GM15510 (cell line): ENCODE measurements around the gene CTSC.

Experiments used
- POLR2A ChIP-seq: IDR thresholded peaks from 3 replicates; pipeline ENCODE4 v1.6.1; 2011; ENCODE audit warnings: borderline replicate concordance; ENCODE audit not compliant: insufficient read length; ENCODE audit errors: extremely low read depth

Gene CTSC

GRCh38 chr11:88332851-88333250, 4.7 kb downstream of the CTSC start:
- no peak for TF ChIP-seq POLR2A

GRCh38 chr11:88330826-88331428, 6.6 kb downstream of the CTSC start:
- no peak for TF ChIP-seq POLR2A

DNA sequence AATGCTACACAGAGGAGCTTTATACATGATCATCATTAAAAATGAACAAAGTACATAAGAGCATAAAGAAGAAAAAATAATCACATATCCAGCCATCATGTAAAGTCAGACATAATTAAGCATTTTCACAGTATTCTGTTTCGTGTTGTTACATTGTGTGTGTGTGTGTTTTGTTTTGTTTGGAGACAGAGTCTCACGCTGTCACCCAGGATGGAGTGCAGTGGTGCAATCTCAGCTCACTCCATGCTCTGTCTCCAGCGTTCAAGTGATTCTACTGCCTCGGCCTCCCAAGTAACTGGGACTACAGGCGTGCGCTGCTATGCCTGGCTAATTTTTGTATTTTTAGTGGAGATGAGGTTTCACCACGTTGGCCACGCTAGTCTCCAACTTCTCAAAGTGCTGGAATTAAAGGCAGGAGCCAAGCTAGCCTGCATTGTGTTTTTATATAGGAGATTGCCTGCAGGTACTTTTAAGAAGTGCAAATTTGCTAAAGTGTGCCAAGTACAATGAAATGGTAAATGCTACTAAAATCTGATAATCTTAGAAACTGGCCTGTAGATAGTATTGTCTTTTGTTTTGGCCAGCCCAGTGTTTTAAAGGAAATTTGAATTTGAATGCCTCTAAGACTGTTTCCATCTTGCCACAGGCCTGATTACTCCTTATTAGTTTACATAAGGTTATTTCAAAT, 7.8 kb downstream of the CTSC start:
- TF ChIP-seq POLR2A, result no peak

- TF ChIP-seq POLR2A, result no peak
Measured at GRCh38 chr11:88327462-88328143, 9.9 kb downstream of the CTSC start.

DNA sequence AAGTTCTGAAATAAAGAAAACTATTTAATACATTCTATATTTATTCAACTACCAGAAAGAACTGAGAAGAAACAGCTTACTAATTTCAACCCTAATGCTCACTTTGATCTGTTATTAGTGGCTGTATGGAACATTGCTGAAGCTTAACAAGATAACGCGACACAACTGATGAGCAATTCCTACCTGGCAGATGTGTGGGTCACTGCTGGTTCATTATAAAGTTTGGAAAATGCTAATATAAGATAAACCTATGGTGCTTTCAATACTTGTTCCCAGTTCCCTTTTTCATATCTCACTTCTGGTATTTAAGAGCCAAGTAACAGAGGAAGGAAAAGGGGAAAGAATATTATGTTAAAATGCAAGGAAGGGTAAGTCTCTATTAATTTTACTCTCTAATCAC, 10.5 kb downstream of the CTSC start:
- TF ChIP-seq POLR2A, result no peak

DNA sequence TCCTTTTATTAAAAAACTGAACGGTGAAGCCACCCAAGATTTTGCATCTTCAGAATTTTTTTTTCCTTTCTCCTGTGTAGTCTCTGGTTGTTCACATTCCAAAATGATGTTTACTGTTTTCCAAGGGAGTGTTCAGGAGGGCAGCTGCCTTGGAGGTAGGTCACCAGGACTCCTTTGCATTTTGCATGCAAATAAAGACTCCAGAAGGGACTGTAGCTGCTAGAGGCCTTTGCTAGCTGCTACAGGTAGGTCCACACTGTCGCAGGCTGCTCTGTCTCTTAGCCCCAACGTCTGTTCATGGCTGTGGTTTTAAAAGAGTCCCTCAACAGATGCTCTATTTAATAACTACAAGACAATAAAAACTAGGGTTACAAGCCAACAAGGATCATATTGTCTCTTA, 11.4 kb downstream of the CTSC start:
- TF ChIP-seq POLR2A, result no peak

DNA sequence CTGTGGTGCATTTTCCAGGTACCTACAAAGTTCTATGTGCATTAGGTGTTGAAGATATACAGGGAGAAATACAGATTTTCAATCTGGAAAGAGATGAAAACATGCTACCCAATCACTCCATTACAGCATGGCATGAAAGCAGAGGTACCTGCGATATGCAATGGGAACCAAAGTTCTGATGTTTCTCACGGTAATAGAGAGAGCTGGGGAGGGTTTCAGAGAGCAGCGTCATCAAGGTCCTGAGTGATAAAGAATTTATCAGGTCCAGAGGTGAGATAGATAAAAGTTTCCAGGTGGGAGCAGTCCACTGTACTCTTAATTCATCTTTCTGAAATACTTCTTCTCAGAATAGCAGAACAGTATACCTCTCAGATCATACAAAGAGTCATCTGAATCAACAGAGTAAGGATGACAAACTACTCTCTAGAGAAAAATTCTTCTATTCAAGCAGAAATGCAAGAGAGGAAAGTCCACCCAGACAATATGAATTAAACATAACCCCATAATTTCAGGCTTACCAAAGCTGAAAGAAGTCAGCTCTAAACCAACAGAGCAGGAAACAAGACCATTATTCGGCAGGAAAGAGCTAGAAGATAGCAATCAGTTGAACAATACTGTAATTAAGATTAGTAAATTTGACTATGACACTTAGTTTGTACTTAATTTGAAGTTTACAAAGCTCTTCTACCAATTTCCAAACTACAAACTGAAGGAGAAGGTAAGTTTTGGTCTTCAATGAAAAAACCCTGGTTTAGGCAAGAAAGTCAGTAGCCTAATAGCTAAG, 12.8 kb downstream of the CTSC start:
- no peak for TF ChIP-seq POLR2A

- TF ChIP-seq POLR2A, result no peak
Measured at GRCh38 chr11:88320149-88320559, 17.4 kb downstream of the CTSC start.

- TF ChIP-seq POLR2A, result no peak
Measured at GRCh38 chr11:88318017-88318416, 19.5 kb downstream of the CTSC start.

- no peak for TF ChIP-seq POLR2A
Measured at GRCh38 chr11:88317536-88317935, 20.0 kb downstream of the CTSC start.

DNA sequence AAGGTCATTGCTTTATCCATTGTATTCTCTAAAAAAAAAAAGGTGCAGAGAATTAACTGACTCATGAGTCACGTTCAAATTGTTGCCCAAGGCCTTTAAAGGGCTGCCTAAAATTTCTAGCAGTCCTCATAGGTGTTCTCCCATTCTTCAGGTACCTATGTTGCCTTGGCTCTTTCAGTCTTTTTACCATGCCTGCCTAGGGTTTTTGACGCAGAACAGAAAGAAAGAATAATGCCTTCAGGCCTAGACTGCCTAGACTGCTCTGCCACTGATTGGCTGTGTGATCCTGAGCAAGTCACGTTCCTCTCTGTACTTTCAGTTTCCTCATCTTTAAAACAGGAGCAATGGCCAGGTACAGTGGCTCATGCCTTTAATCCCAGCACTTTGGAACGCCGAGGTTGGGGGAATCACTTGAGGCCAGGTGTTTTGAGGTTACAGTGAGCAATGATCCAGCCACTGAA, 21.5 kb downstream of the CTSC start:
- TF ChIP-seq POLR2A, result no peak

GRCh38 chr11:88315015-88315414, 22.5 kb downstream of the CTSC start:
- TF ChIP-seq POLR2A, result no peak

- TF ChIP-seq POLR2A, result no peak
Measured at GRCh38 chr11:88313441-88313840, 24.1 kb downstream of the CTSC start.

GRCh38 chr11:88312628-88313027, 24.9 kb downstream of the CTSC start:
- TF ChIP-seq POLR2A, result no peak

DNA sequence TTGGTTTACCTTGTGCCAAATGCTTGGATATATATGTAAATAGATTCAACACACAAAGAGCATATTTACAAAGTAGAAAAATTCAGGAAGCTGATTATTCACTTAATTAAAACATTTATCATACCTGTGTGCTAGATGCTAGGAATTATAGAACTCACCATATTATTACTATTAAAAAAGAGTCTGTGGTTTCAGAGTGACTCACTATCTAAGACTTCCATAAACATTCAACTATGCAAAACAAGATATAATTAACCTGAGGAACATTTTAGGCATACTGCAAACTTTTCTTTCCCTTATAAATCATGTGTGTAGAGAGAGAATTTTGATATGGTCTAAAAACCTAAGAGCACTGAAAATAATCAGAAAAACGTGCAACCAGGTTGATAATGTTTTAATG, 27.3 kb downstream of the CTSC start:
- no peak for TF ChIP-seq POLR2A

DNA sequence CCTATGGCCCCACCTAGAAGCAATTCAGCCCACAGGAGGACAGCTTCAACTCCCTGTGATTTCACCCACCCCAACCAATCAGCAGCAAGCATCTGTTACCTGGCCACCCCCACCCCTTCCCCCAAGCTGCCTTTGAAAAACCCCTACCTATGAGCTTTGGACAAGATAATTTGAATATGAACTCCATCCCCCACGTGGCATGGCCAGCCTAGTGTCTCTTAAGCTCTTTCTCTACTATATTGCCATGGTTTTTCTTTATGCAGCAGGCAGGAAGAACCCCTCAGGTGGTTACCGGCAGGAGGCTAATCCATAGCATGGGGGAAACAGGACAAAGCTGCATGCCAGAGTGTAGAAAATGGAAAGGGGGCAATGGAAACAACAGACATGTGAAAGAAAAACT, 29.0 kb downstream of the CTSC start:
- TF ChIP-seq POLR2A, result no peak

GRCh38 chr11:88307749-88308425, 29.6 kb downstream of the CTSC start:
- TF ChIP-seq POLR2A, result no peak
